ENCODE data around the gene RBM39. TPM values are rescaled to one million over a fixed set of nuclear protein-coding genes. Genes with fewer than 3 reads are reported as not detected.

Gene RBM39
- total and polyA plus RNA-seq, 2 of the 13 experiments (the other 11 are each of a cell fraction or from before 2014, with no cell fraction given), result 788 to 920 TPM

GRCh38 chr20:35697696-35698297 lies 44.3 kb downstream of the RBM39 start (continued):
- no peak for TF ChIP-seq GLMP (CRISPR knock-in tag; IDR thresholded peaks at IDR 0.05; ENCODE audit: borderline replicate concordance)
- TF ChIP-seq KDM3A (CRISPR knock-in tag; IDR thresholded peaks at IDR 0.05; ENCODE audit: low read depth), result no peak
- no peak for TF ChIP-seq KLF16 (CRISPR knock-in tag; IDR thresholded peaks at IDR 0.05)
- TF ChIP-seq ZNF547 (CRISPR knock-in tag; IDR thresholded peaks at IDR 0.05), result peak; percentile 21; the same call in 1 of the 2 replicates
- no peak for TF ChIP-seq DBP (CRISPR knock-in tag; IDR thresholded peaks at IDR 0.05; ENCODE audit: not compliant biosample characterization)
- TF ChIP-seq CBFB (CRISPR knock-in tag; IDR thresholded peaks at IDR 0.05), result no peak
- no peak for TF ChIP-seq ZNF282 (IDR thresholded peaks at IDR 0.05; ENCODE audit: partially characterized antibody)
- TF ChIP-seq NKX3-1 (CRISPR knock-in tag; IDR thresholded peaks at IDR 0.05), result no peak
- TF ChIP-seq ZNF512 (CRISPR knock-in tag; IDR thresholded peaks at IDR 0.05), result no peak
- no peak for TF ChIP-seq SNAPC5 (CRISPR knock-in tag; IDR thresholded peaks at IDR 0.05; ENCODE audit: borderline replicate concordance)
- no peak for TF ChIP-seq FOSL1 (CRISPR knock-in tag; IDR thresholded peaks at IDR 0.05; ENCODE audit: borderline replicate concordance)
- no peak; the same call in 1 of the 2 replicates for TF ChIP-seq TOE1 (CRISPR knock-in tag; IDR thresholded peaks at IDR 0.05)
- TF ChIP-seq CSRNP1 (CRISPR knock-in tag; IDR thresholded peaks at IDR 0.05), result no peak
- no peak for TF ChIP-seq KIAA2018 (CRISPR knock-in tag; IDR thresholded peaks at IDR 0.05; ENCODE audit: borderline replicate concordance)
- TF ChIP-seq ZBTB42 (CRISPR knock-in tag; IDR thresholded peaks at IDR 0.05), result no peak
- no peak for TF ChIP-seq ATF7-NPFF (CRISPR knock-in tag; IDR thresholded peaks at IDR 0.05; ENCODE audit: low read depth)
